GM10266 (cell line): Measurements from ENCODE around the gene MIAT.
"Not testable (repeated sequence)": the region's sequence is repeated elsewhere in the genome, so short reads cannot be mapped to it uniquely, and the experiment has no call there.

Source experiments
- DNase-seq: peaks from one replicate; pipeline ENCODE4 v3.0.0; 2012; ENCODE audit errors: extremely low spot score
- CTCF ChIP-seq: IDR thresholded peaks from 2 replicates; pipeline ENCODE4 v1.5.1; 2012; ENCODE audit warnings: mild to moderate bottlenecking, low read depth; ENCODE audit not compliant: control insufficient read depth, insufficient read depth; ENCODE audit errors: missing control alignments

The MIAT gene

GRCh38 chr22:26700886-26701285 is 43.5 kb downstream of the MIAT start:
- no peak for TF ChIP-seq CTCF

GRCh38 chr22:26701323-26701722 is 43.9 kb downstream of the MIAT start:
- DNase-seq = no peak
- TF ChIP-seq CTCF = no peak

More at GRCh38 chr22:26700886-26701285, 43.5 kb downstream of the MIAT start:
- no peak for DNase-seq

GRCh38 chr22:26702906-26703830 is 45.8 kb downstream of the MIAT start:
- no peak for TF ChIP-seq CTCF
- no peak for DNase-seq

GRCh38 chr22:26705379-26705778 is 48.0 kb downstream of the MIAT start:
- DNase-seq = not testable (repeated sequence)

GRCh38 chr22:26707090-26707489 is 49.7 kb downstream of the MIAT start:
- no peak for TF ChIP-seq CTCF
- no peak for DNase-seq

- DNase-seq = no peak
- TF ChIP-seq CTCF = no peak
Measured at GRCh38 chr22:26707581-26707980, 50.2 kb downstream of the MIAT start.

GRCh38 chr22:26708256-26709009 is 51.0 kb downstream of the MIAT start:
- DNase-seq = peak; percentile 62
- no peak for TF ChIP-seq CTCF
